ENCODE results near the gene DYNLT1.

GRCh38 chr6:158644231-158645063 lies at the start of gene DYNLT1:
- TF ChIP-seq, protein P1, sequence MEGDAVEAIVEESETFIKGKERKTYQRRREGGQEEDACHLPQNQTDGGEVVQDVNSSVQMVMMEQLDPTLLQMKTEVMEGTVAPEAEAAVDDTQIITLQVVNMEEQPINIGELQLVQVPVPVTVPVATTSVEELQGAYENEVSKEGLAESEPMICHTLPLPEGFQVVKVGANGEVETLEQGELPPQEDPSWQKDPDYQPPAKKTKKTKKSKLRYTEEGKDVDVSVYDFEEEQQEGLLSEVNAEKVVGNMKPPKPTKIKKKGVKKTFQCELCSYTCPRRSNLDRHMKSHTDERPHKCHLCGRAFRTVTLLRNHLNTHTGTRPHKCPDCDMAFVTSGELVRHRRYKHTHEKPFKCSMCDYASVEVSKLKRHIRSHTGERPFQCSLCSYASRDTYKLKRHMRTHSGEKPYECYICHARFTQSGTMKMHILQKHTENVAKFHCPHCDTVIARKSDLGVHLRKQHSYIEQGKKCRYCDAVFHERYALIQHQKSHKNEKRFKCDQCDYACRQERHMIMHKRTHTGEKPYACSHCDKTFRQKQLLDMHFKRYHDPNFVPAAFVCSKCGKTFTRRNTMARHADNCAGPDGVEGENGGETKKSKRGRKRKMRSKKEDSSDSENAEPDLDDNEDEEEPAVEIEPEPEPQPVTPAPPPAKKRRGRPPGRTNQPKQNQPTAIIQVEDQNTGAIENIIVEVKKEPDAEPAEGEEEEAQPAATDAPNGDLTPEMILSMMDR (IDR thresholded peaks at IDR 0.05), result no peak
- TF ChIP-seq POLR2A (IDR thresholded peaks at IDR 0.05), result peak; percentile 93 to 97
- no peak for TF ChIP-seq EP300 (IDR thresholded peaks at IDR 0.05)

Measured in gastroesophageal sphincter (tissue), 3 donors.